Pulmonary artery endothelial cell (primary cell): Measurements from ENCODE around the gene TAT. TPM values are rescaled to one million over a fixed set of nuclear protein-coding genes. Genes with fewer than 3 reads are reported as not detected.

Source experiments
- DNase-seq: peaks from one replicate; pipeline ENCODE4 v3.0.0-alpha.2; 2011; ENCODE audit warnings: low read depth, low spot score
- total RNA-seq: library from RNA; depleted of rRNA; stranded (reverse); fragments of >200 nt; gene quantifications from 2 replicates; pipeline ENCODE4 v1.2.3, GENCODE V29; 2014

The TAT gene
- total RNA-seq, 1 donor from 2014 or later: not detected

- DNase-seq: no peak
Measured at GRCh38 chr16:71537643-71538042, 39.2 kb downstream of the TAT start.

- no peak for DNase-seq
Measured at GRCh38 chr16:71536752-71537499, 40.0 kb downstream of the TAT start.

DNA sequence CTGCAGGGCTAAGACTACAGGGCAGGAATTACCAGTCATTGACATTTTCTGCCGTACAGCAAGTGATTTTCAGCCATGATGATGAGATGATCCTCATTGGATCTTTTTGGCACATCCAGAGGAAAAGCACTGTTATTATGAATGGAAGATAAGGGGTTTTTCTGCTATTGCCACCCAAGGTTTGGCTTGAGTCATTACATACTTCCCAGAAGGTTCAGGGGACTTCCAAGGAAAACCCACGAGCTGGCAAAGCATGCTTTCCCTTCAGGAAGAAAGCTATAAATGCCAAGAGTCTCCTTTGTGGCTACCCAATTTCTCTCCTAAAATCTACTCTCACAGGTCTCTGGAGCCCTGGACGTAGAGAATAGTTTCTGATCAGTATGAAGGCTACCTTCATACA lies 44.5 kb downstream of the TAT start:
- DNase-seq: no peak

DNA sequence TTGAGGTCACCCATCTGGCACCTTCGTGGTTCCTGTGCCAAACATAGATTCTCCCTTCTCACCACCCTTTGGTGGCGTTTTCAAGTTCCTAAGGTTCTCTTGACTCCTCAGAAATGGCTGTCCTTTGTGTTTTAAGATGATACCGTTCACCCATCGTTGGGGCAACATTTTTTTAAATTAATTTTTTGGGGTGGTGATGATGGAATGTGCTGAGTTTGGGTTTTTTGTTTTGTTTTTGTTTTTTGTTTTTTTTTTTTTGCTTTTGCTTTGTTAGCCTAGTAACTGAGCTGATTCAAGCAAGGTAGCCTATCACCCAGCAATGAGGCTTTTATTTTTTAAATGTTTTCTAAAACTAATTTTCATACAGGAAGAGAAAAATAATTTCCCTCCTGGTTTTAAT lies 48.0 kb downstream of the TAT start:
- DNase-seq: no peak

DNA sequence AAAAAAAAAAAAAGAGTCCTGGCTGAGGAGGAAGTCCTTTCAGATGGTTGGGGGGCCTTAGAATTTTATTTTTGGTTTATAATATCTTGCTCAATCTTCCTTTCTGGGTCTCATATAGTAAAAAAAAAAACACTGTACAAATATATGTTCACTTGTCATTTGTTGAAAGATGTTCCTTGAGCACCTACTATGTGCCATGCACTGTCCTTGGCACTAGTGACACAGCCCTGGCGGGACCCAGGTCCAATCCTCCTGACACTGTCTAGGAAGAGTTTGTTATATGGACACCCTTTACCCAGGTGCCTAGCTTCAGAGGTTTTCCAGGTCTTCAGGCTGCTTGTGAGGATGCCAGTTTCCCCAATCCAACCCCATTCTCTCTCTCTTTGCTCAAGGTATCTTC lies 48.6 kb downstream of the TAT start:
- DNase-seq: no peak

- DNase-seq: no peak
Measured at GRCh38 chr16:71526111-71526631, 50.7 kb downstream of the TAT start, which contains the start of gene CHST4. TSS of gene CHST4 (plus strand) at chr16:71526426. CDS start at chr16:71536678, 10,252 bp downstream.

DNA sequence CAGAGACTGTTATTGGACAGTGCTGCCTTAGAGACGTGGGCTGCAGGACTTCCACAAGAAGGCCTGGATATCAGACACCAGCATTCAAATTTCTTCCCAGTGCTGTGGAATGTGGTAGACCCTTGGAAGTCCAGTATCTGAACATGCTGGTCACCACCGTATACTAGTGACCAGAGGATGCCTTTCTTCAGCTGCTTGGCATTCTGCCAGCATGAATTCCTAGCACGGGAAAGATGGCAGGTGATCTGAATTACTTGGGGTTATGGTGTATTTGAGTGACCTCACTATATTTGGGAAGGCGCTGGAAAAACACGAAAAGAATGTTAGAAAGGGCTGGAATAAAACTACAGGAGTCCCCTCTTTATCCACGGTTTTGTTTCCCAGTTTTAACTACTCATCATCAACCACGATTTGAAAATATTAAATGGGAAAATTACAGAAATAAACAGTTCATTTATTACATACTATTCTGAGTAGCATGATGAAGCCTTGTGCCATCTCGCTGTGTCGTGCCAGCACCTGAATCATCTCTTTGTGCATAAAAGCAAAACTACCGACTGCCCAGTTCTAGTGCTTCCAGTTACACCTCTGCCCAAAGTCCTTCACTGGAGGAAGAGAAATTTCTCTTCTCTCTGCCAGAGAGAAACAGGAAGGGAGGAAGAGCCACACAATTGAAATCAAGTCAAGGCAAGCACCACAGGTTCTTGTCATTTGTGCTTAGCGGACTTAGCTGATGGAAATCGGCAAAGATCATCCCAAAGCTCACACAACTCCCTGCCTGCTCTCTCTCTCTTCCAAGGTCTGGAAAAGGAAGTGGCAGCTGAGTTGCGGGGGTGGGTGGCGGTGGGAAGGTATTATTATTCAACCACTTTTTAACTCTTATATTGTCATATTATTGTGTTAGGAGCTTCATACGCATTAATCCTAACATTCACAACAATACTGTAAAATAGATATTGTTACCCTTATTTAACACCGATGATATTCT lies 52.0 kb downstream of the TAT start:
- DNase-seq: no peak

GRCh38 chr16:71520550-71520949 lies 56.3 kb downstream of the TAT start:
- DNase-seq: no peak

Other genes with a start within 250 kb of the TAT start
- not detected in 2 replicates for gene CALB2, start 218.4 kb downstream of the TAT start, total RNA-seq
- gene TLE7, start 135.0 kb downstream of the TAT start, total RNA-seq: 0.07 TPM in 1 of 2 replicates, not detected in the other
- 4.9 and 6.1 TPM in 2 replicates for gene ZNF23, start 114.8 kb downstream of the TAT start, total RNA-seq
- gene ZNF19, start 87.8 kb downstream of the TAT start, total RNA-seq: 1.3 and 1.6 TPM in 2 replicates
- not detected in 2 replicates for gene CHST4, start 50.7 kb downstream of the TAT start, total RNA-seq
- gene MARVELD3, start 49.1 kb upstream of the TAT start, total RNA-seq: not detected in 2 replicates
- gene PHLPP2, start 147.6 kb upstream of the TAT start, total RNA-seq: 5.9 and 9.7 TPM in 2 replicates
- gene AP1G1, start 231.7 kb upstream of the TAT start, total RNA-seq: 44.6 and 62.2 TPM in 2 replicates